NCI-H345 (cell line): ENCODE data around the gene CHN1.

ENCODE experiments used
- DNase-seq: peaks from one replicate; lab custom pipeline; 2025; lab: John Stamatoyannopoulos, UW

The CHN1 gene

DNA sequence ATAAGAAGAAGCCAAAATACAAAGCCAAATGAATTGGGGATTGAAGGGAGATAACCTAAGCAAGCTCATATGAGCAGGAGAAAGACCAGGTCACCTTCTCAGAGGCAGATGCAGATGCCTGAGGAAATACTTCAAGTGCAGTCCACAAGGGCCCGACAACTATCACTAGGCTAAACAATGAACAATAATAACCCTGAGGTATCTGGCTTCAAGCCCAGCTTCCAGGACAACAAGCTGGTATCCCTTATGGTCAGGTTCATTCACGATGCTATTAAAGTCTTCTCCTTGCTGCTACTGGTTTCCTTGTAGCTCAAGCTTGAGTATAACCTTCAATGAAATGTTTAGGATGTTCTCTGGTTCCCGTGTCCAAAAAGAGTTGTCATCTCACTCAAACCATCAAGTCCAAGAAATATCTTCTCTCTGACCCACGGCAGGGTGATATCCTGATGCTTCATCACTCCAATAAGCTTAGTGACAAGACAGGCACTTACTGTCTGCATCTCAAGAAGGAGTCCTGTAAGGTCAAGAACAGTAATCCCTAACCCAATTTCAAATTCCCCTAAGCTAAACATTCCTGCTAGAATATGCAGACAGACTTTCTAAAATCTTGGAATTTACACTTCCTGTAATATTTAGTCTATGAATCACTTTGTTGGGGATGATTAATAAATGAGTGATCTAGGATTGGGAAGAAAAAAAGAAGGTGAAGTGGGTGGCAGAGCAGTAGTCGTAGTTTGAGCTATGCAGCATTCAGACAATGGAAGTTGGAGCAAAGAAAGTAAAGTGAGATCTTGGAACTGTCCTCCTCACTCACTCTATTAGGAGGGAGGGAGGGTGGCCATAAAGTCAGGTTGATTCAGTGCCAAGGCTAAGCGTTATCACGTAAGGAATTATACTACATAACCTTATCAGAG is 33.1 kb downstream of the CHN1 start:
- DNase-seq: peak; percentile 24

DNA sequence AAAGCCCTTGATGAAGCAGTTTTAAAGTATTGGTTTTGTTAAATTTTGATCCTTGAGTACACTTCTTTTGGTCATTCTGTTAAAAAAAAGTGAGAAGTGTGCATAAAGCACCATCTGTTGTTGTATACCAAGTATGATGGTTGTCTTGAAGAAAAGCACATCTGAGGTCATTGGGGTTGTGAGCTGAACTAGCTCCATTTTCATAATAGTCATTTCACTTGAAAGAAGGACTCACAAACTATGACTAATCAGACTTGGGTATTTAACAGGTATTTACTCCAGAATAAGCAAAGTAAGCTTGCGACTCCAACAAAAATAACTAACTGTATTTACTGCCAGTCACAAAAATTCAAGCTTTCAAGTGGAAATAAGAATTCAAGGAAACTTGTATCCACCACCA is 35.1 kb downstream of the CHN1 start:
- no peak for DNase-seq

GRCh38 chr2:174969091-174969734 is 36.0 kb downstream of the CHN1 start:
- no peak for DNase-seq

DNA sequence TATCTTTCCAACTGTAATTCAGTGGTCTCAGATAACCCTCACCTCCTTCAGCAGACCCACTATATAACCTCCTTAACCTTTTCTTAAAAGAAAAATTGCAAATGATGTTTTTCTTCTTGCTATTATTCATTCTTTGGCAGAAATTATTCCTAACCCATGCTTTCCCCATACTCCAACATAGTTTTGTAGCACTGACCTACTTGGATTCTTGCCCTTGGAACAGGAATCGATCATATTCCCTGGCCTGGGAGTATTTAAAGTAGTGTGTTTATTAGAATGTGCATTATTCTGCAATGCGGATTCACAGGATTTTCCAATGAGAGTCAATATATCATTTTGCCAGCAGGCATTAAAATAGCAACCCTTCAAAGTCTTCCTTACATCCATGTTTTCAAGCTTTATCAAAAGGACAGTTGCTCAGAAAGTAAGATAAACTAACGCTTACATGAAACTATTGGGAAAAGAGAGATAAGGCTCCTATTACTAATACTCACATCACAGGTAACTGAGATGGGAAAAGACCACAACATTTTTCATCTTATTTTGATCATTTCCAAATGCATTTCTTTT is 37.4 kb downstream of the CHN1 start:
- DNase-seq: no peak

DNA sequence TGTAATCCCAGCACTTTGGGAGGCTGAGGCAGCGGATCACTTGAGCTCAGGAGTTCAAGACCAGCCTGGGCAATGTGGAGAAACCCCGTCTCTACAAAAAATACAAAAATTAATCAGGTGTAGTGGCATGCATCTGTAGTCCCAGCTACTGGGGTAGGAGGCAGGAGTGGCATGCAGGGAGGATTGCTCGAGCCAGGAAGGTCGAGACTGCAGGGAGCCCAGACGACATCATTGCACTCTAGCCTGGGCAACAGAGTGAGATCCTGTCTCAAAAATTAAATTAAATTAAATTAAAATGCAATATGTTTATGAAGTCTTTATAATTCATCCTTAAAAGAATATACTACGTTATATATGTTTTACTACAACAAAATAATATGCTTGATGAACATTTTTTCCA is 38.1 kb downstream of the CHN1 start:
- DNase-seq: no peak

GRCh38 chr2:174965992-174966744 is 39.0 kb downstream of the CHN1 start:
- peak; percentile 4 for DNase-seq

- no peak for DNase-seq
These were observed 39.6 kb downstream of the CHN1 start for GRCh38 chr2:174965551-174965950.

- DNase-seq: no peak
These were observed 40.8 kb downstream of the CHN1 start for GRCh38 chr2:174964404-174964803.

- DNase-seq: no peak
These were observed 41.5 kb downstream of the CHN1 start for GRCh38 chr2:174963437-174964400.

- DNase-seq: no peak
These were observed 45.4 kb downstream of the CHN1 start for GRCh38 chr2:174959787-174960186.

DNA sequence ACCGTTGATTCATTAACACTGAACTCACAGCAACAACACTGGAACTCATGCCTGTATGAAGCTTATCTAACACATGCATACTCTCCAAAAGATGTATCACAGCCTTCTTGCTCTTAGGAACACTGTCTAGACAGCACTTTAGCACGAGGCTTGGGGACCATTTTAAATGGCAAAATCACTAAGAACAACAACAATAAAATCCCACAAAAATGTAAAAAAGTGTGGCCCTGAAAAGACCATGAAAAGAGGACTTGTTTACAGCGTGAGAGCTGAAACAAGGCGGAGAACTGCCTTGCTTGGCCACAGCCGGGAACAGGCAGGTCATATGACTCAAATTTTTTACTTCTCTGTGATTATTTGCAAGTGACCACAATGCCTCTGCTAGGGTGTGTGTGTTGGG is 48.1 kb downstream of the CHN1 start:
- DNase-seq: no peak

DNA sequence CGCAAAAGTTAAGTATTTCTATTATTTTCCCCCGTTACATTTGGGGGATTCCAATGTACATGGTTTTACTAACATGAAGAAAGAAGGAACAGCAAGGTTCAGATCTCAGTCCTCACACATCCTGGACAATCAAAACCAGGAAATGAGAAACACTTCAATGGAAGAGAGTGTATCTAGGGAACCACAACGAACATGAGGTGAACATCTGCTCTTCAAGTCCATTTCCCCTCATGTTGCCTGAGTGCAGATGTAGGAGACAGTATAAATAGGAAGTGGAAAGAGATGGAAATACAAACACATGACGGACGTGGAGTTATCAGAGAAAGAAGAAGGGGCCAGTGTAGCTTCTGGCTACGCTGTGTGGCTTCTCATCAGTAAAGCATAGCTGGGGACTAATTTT is 52.6 kb downstream of the CHN1 start:
- DNase-seq: no peak

- DNase-seq: no peak
These were observed 53.4 kb downstream of the CHN1 start for GRCh38 chr2:174951745-174952144.

- DNase-seq: no peak
These were observed 55.0 kb downstream of the CHN1 start for GRCh38 chr2:174949988-174950687.

- DNase-seq: no peak
These were observed 59.5 kb downstream of the CHN1 start for GRCh38 chr2:174945601-174946260.

DNA sequence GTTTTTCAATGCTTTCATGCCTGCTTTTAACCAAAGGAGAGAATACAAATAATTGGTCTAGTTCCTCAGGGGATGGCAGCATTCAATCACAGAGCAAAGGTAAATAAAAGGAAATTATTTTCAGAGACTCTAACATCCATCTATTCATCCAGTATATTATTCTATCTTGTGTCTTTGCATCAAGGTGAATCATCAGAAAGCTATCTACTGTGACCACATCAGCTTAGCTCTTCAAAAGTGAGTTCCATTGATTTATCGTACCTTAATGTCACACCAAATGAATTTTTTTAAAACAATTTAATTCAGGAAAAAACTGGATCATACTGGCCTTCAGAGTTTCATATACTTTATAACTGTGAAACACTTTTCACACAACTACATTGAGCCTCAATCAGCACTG is 66.1 kb downstream of the CHN1 start:
- no peak for DNase-seq

DNA sequence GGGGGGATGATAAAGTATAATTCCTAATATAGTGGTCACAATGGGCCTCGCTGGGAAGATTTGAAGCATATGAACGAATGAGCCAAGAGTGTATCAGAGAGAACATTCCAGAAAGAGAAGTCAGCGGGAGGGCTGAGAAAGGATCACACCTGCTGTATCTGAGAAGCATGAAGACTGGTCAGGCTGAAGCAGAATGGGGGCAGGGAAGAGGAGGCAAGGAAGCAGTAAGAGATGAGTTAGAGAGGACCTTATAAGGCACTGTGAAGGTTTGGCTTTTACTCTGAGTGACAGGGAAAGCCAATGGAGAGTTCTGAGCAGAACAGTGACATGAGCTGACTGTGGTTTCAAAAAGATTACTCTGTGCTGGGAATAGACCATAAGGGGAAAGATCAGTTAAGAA is 73.5 kb downstream of the CHN1 start:
- DNase-seq: no peak

- DNase-seq: no peak
These were observed 75.4 kb downstream of the CHN1 start for GRCh38 chr2:174929786-174930185.

DNA sequence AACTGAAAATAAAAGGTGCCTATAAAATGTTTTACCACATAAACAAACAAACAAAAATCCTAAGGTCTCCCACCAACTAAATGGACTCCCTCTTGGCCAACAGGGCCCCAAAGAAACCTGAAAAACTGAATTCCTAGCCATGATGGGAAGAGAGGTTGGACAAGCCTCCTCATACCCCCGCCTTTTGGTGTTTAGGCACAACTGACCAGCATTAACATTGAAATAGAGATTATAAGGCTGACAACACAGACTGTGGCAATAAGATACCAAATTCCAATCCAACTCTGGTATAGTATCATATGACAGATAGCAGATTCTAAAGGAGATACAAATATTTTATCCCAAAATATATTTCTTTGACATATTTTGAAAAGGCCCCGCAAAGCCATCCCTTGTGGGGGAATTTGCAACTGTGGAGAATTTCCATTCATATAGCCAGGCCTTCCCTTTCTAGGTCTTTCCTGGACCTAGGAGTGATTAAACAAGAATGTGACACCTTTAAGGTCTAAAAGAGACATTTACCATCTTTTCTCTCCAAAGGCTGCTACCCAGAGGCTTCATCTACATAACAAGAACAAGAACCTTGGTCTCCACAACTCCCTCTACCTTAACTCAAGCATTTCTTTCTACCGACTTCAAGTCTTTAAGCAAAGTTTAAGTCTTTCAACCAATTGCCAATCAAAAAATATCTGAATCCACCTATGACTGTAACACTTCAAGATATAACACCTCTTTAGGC is 80.0 kb downstream of the CHN1 start:
- DNase-seq: no peak
